Hematopoietic multipotent progenitor cell treated with erythropoietin and hydrocortisone succinate and interleukin-3 and kit ligand, for 4 days (in vitro differentiated cells): ENCODE measurements around the gene KRT74.

Source experiments
- DNase-seq: peaks from one replicate; pipeline ENCODE4 v3.0.0-alpha.2; 2015

KRT74 gene

GRCh38 chr12:52573743-52574142, at the start of gene KRT74:
TSS of gene KRT74 (minus strand) at chr12:52573843. CDS start at chr12:52573777, 66 bp downstream.
- DNase-seq: no peak

DNA sequence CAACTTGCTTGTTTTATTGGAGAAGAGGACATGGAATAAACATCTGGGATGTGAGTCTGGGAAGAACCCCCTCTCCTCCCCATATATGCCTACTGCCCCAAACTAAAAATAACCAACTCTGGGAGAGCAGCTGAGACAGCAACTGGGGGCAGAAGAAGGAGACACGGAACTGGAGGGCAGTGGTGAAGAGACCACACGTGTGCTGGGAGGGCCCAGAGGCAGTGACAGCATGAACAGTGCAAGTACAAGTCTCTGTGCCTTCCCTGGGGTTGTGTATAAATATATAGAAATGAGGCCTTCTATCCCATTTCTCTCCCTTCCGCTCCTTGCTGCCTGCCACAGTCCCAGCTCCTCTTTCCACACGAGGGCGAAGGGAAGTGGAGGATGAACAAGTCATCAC, 48.7 kb upstream of the KRT74 start:
- no peak for DNase-seq

GRCh38 chr12:52618866-52619265, 45.2 kb upstream of the KRT74 start:
- DNase-seq: no peak

- no peak for DNase-seq
Measured at GRCh38 chr12:52618216-52618615, 44.6 kb upstream of the KRT74 start, which contains the start of gene KRT73. TSS of gene KRT73 (minus strand) at chr12:52618559. CDS start at chr12:52618524, 35 bp downstream.

GRCh38 chr12:52617403-52617785, 43.8 kb upstream of the KRT74 start:
- DNase-seq: no peak

DNA sequence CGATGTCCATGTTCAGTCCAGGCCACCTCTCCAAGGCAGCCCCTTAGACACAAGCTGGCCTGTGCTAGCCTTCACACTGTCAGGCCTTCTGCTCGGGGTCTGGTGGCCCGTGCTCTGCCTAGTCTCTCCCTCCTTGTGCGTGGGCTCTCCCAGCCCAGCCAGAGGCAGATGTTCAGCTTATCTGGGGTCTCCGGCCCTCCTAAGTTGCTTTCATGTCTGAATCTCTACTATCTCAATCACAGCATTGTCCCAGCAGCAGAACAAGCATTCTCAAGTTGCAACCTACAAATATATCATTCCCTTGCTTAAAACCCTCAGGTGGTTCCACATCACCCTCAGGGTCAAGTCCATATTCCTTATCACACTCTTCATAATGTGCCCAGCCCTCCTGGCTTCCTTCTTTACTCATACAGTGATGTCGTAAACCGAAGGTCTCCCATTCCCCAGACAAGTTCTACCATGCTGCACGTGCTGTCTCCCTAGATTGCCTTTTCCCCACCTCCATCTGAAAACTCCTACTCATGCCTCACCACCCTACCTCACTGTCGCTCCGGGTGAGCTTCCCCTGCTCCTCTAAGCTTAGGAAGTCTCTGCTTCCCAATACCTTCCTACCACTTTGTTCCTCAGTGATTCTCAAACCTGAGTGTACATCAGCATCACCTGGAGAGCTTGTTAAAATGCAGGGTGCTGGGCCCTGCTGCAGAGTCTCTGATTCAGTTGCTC, 43.2 kb upstream of the KRT74 start:
- DNase-seq: no peak

GRCh38 chr12:52615912-52616311, 42.3 kb upstream of the KRT74 start:
- DNase-seq: no peak

GRCh38 chr12:52615208-52615868, 41.7 kb upstream of the KRT74 start:
- peak; percentile 60 for DNase-seq

DNA sequence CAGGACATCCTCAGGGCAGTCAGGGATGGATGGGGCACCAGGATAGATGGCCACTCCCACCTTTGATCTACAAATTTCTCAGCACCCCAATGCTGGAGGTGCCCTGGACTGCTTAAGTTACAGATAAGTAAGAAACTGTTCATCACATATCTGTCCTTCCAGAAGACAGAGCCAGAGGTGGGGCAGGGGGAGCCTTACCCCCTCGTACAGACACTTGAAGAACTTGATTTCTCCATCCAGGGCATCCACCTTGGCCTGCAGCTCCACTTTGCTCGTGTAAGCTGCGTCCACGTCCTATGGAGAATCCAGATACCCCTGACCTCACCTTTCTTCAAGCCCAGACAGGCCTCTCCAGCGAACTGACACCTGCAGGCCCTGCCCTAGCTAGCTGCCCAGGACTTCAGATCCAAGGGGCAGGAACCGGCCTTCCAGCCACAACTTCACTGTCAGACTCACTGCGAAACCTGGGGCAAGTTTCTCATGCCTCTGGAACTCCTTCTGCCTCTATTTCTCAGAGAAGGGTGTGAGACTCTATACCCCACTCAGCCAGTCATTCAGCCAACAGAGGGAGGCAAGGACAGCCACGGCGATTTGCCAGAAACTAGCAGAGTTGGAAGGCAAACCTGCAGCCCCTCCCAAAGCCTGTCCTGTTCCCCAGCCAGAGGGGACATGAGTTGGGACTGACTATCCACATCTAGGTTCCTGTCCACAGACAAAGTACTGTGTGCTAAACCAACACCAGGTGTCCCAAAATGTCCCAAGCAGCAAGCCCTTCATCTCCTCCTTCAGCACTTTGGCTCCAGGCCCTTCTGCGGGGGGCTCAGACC, 41.0 kb upstream of the KRT74 start:
- no peak for DNase-seq

DNA sequence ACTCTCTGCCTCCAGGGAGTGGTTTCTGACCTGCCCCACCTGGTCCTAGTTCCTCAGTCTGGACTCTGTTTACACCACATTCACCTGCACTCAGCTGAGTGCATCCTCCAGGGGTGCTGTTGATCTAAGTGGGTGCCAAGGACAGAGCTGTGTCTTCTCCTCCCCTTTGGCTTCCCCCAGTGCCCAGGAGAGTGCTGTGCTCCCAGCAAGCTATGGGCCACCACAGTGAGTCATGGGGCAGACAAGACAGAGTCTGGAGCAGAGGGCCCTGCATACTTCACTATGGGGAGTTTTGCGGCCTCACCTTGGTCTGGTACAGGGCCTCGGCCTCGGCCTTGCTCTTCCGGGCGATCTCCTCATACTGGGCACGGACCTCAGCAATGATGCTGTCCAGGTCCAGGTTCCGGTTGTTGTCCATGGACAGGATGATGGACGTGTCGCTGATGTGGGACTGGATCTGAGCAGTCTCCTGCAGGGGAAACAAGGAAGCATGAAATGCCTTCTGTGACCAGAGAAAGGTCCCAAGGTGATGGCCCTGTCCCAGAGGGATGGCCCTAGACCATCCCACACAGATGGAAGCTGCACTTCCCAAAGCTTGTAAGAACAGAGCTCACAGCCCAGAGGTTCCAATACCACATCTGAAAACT, 39.9 kb upstream of the KRT74 start:
- DNase-seq: no peak

GRCh38 chr12:52612431-52613383, 39.1 kb upstream of the KRT74 start:
- DNase-seq: peak; percentile 40

DNA sequence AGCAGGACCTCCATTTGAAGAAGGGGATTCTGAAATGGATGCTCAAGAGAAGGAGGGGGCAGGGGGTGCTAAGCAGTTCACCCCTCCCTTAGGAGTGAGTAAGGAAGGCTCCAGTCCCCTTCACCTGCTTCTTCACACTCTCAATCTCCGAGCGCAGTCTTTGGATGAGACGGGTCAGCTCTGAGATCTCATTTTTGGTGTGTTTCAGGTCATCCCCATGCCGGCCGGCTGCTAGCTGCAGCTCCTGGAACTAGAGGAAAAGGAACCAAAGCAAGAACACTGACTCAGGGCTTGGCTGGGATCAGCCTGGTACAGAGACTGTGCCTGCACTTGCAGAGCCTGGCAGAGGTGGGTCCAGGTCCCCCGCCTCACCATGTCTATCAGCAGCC, 37.4 kb upstream of the KRT74 start:
- no peak for DNase-seq

DNA sequence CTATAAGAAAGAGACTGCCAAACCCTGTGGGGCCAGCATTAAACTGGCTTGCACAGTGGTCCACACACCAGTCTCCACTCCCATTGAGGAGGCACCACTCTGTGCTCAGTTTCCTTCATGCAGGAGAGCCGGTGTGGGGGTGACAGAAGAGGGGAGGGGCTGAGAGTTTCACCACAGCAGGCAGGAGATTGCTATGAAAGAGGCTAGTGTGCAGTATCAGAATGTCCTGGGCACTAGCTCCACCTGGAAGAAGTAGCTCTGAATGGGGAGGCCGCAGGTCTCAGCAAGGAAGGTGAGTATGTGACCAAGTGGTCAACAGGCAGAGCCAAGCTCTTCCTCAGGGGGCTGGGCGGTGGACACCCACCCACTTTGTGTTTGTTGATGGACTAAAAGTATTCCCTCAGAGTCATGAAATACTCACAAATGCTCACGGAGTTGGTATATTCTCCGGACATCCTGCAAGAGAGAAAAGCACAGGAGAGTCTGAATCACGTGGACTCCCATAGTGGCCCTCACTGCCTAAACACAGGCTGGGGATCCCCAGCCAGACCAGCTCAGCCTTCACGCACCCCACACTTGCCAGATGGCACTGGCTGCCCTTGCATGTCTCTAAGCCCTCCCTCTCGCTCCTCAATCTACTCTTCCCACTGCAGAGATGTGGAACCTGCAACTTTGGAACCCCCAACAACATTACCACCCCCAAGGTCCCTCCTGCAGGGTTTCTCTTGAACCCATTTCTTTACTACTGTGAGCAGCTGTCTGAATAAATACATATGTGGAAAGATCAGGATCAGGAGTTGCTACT, 35.4 kb upstream of the KRT74 start:
- DNase-seq: no peak

- DNase-seq: no peak
Measured at GRCh38 chr12:52608161-52608560, 34.5 kb upstream of the KRT74 start.

DNA sequence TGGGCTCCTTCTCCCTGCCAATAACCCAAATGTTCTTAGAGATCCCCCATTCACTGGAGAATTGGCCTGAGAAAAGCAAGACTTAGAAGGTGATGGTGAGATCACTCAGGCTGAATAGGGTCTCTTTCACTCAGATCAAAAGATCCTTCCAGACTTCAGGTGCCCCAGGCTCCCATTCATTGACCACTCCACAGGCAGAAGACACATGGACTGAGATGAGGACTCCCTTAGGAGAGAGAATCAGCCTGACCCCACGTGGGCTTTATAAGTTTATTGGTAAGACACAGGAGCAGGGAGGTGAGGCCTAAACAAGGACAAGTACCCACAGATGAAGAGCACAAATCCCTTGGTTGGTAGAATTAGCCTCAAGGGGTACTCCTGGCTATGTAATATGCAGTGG, 33.7 kb upstream of the KRT74 start:
- no peak for DNase-seq

GRCh38 chr12:52606581-52607218, 33.1 kb upstream of the KRT74 start:
- no peak for DNase-seq

DNA sequence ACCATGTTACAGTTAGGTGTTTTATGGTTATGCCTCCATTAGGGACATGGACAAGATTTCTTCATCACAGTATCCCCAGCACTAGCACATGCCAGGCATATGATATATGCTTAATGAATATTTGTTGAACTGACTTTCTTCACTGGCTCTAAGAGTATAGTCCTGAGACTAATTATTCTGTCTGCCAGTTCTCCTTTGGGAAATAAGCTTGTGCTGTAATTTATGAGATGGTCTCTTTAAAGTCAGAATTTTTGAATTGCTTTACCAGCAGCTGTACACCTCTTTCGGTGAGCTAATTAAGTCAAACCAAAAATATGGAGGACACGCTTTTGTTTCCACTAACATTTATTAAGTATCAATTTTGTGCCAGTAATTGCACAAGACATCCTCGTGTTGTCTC, 32.5 kb upstream of the KRT74 start:
- no peak for DNase-seq

DNA sequence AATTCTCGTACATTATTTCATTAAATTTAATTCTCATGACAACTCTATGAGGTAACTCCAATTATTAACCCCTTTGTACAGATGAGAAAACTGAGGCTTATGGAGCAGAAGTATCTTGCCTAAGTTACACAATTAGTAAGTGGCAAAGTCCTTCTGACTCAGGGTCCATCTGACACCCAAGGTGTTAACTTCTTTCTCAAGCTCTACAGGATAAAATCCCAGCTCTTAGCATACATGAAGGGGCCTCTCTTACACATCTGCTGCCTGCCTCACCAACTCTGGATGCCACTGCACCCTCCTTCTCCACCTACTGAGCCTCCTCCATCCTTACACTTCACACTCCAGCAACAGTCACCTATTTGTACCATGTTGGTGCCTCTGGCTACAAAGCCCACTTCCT, 31.9 kb upstream of the KRT74 start:
- DNase-seq: no peak

DNA sequence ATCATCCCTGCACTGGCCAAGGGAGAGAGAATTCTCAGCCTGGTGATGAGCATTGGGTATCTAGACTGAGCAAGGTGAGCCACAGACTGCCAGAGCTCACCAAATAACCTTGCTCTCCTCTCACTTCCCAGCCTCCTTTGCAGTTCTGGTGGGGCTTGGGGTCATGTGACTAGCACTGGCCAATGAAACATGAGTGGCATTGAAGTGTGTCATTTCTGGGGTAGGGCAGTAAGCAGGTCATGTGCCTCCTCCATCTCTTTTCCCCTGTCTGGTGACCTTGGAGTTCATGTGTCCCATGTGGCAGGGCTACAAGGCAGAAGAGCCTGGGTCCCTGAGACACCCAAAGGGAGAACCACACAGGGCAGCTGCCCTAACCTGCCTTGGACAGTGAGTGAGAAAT, 31.2 kb upstream of the KRT74 start:
- no peak for DNase-seq

DNA sequence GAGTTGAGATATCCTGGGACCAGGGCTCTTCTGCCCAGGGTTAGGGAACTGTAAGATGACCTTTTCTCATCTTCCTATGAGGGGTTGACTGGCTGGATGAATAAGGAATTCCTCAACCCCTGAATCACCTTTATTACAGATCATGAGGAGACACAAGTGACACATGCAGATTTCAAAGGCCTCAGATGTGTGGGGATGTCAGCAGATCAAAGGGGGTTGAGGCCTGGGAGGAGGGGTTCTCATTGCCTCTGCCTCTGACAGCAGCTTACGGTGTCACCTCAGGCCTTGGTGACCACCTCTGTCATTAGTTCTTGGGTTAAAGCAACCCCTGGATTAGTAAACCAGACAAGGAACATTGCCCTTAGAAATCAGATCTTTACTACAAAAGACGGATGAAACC, 29.7 kb upstream of the KRT74 start:
- no peak for DNase-seq

- DNase-seq: no peak
Measured at GRCh38 chr12:52602552-52602951, 28.9 kb upstream of the KRT74 start.
